HG02981 (cell line): ENCODE data around the gene FAM124A.

Experiments used
- ATAC-seq: cut with Tn5 transposase; IDR thresholded peaks from one replicate; pipeline ENCODE4 v1.9.1; 2021; ENCODE audit warnings: mild to moderate bottlenecking, moderate library complexity; ENCODE audit not compliant: unreplicated experiment

The FAM124A gene

DNA sequence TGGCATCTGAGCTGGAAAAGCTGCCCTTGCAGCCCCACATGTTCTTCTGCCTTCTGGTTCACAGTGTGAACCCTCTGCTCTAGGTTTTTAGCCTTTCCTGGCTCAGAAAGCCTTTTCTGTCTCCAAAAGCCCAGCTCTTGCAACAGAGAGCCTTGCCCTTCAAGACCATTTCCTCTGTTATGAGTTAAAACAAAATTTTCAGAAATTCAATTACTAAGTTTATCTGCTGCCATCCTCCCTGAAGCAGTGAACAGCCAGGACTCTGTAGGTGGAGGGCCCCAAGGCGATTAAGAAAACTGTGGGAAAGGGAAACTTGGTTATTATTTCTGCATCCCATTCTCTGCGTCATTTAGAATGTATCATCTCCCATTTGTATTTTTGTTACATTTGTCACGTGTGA is 18.8 kb downstream of the FAM124A start:
- ATAC-seq: no peak

DNA sequence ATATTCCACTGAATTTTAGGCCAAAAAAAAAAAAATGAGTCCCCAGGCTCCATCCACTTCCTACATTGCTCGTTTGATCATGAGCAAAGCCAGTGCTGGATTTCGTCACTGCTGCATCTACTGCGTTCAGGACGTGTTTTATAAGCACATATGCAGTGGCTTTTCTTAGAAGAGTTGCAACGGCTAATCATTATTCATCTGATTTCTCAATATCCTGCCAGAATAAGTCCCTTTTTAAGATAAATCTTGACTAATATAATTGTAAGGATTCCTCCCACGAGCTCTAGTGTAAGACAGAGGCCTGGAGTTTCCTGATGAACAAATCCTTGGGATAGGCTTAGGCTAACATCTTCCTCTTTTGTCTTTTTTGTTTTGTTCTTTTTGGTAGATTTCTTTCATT is 19.5 kb downstream of the FAM124A start:
- ATAC-seq: no peak

DNA sequence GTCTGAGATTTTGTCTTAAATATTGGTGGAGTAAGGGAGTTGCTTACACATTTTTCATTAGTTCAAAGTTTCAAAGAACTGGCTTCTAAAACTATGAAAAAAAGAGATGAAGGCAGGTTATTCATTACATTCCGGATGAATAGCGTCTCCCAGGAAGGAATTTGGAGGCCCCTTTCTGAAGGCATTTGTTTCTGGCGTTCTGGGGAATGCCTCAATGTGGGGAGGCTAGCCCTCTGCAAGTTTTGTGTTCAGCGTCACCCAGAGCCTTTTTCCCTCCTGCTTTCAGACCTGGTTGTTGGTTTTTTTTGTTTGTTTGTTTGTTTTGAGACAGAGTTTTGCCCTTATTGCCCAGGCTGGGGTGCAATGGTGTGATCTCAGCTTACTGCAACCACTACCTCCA is 21.0 kb downstream of the FAM124A start:
- ATAC-seq: no peak

DNA sequence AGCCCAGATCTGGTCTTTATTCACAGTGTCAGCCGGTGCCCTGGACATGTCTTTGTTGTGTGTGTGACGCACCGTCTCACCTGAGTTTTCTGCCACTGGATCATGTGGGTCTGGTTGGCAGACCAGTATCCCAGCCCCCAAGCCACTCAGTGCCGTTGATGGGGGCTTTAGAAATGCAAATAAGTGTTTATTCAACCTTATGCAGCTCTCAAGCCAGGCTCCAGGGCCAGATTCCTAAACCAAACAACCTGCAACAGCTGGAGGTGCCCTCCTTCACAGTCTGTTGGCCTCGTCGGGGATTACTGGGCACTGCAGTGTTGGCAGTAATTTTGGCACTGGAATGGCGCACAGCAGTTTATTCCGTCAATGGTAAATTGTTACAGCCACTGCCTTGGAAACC is 21.6 kb downstream of the FAM124A start:
- no peak for ATAC-seq

DNA sequence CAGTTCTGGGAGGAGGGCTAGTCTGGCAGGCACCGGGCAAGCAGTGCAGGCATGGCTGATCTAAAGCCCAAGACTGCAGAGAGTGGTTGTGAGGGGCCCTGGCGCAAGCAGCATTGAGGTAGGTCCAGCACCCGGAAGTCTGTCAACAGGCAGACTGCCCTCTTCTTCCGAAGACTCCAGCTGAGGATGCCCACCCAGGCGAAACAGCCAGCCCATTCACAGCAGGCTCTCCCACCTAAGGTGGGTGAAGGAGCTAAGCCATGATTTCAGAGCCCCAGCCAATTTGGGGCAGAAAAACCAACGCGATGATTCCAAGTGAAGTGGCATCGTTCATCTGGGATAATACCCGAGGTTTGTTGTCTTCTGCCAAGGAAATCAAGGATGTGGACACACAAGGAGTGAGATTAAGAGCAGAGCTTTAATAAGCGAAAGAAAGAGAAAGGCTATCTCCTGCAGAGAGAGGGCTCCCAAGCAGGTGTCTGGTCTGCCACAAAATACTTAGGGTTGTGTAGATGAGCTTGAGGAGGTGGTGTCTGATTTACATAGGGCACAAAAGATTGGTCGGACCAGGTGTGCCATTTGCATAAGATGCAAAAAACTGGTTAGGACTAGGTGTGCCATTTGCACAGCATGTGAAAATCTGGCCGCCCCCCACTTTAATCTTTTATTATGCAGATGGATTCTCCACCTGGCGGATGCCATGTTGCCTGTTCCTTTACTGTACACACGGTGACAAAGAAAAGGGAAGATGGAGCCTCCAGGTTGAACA is 22.6 kb downstream of the FAM124A start:
- no peak for ATAC-seq

DNA sequence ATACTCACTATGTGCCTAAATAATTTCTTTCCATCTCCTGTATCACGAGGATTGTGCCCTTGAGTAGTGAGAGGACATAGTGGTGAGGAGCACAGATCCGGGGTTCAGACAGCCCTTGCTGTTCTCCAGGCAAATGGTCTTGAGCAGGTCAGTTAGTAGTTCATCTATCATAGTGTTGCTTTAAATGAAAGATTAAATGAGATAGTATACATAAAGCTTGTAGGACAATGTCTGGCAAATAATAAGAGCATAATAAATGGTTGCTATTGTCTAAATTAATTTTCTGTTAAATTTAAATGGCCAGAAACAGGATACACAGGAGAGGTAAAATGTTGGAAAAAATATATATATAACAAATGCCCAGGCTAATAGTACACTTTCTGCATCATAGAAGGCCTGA is 23.4 kb downstream of the FAM124A start:
- ATAC-seq: no peak

DNA sequence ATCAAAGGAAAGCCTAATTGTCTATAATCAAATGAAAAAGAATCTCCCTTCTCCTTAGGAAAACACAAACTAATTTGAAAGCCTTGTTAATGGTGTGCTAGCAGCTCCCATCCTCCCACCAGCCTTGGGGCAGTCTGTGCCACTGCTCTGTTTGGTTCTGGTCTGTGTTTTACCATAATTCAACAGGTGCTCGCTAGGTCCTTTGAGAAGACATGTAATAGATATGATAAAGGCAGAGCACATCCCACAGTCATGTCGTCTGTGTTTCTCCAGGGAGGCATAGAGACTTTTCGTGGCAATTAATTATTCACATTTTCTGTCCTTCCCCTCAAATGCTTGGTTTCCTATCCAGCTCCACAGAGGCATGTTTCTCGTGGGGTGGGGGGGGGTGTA is 23.8 kb downstream of the FAM124A start:
- no peak for ATAC-seq

DNA sequence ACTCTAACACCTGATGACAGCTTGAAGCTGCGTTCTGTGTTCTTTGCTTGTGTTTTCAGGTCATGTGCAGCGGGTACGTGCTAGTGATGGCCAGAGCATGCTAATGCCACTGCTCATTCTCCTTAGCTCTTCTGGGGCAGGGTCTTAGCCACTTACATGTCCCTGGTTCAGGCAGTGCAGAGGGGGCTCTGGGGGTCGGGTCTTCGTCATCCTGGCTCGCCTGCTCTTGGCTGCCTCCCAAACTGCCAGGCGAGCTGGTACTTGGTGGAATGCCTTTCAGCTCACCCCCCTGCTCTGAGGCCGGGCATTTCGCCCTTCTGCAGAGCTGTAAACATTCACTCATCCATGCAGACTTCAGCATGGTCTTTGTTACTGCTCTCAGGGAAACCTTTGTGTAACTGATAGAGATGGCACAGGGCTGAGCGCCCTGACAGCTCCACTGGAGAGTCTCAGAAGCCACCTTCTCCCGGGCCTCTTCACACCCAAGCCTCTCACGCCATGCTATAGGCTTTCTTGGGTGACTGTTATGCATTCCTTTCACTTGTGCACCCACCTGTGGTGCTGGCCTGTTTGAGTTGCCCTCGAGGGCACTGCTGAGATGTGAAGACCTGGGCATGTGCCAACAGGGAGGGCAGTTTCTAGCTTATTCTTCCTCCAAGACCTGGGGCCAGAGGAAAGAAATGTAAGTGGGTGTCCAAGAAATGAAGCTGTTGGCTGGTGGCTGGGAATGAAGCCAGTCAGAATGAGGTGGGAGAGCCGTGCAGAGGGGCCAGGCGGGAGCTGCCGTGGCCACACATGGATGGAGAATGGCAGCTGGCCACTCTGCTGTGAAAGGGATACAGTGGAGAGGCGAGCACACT is 24.4 kb downstream of the FAM124A start:
- ATAC-seq: no peak

DNA sequence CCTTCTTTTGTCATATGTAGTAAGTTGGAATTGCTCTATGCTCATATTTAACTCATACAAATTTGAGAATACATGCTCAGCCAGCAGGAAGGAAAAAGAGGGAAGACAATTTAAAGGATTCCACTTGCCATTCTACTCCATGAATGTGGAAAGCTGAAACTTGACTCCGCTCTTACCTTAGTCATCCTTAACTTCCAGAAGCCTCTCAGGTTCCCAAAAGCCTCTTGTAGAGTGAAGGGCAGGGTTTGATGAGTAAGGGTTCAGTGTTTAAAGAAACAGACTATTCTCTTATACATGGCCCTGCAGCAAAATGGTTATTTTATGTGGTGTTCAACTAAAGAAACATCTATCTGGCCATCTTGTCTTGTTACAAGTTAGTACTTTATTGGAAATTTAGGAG is 27.1 kb downstream of the FAM124A start:
- ATAC-seq: no peak

DNA sequence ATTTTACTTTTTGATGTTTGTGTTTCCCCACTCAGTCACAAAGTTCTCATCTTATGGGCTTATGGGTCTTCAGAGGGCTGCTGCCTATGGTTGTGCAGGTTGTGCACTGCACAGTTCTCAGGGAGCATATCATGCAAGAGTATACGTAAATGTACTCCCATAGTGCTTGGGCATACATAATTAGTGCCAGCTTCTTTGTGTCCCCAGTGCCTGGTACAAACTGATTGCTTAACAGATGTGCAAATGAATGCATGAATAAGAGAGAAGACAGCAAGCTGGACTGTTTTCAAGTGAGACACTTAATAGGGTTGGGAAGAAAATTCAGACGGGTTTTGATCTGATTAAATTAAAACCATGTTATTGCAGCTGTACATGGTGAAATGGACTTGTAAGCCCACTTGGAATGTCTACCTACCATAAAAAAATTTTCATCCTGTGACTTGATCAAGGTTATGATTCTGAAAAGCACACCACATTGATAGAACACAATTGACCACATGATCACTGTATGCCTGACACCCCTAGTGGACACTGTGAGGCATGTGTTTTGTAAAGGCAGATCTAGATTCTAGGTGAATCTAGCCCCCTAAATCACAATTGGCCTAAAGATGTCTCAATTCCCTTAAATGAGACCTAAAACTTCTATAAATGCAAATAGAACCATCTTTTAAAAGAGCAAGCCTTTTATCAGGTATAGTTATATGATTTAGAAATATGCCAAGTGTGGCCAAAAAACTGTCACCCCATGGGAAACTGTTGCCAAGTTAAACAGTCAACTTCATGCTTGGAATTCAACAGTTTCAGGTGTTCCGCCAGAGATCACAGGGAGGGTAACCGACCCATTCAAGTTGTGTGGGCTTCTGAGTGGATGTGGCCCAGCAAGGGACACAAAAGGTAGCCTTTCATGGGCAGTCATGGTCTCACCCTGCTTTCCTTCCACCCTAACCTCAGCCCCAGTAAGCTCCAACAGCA is 27.9 kb downstream of the FAM124A start:
- ATAC-seq: no peak

DNA sequence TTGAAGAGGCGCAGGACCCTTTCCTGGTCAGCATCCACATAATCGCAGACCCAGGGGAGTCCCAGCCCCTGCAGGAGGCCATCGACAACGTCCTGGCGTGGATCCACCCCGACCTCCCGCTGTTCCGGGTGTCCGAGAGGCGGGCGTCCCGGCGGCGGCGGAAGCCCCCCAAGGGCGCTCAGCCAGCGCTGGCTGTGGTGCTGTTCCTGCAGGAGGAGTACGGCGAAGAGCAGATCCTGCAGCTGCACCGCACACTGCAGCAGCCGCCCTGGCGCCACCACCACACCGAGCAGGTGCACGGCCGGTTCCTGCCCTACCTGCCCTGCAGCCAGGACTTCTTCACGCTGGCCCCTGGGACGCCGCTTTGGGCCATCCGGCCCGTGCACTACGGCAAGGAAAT is 29.3 kb downstream of the FAM124A start:
- no peak for ATAC-seq

DNA sequence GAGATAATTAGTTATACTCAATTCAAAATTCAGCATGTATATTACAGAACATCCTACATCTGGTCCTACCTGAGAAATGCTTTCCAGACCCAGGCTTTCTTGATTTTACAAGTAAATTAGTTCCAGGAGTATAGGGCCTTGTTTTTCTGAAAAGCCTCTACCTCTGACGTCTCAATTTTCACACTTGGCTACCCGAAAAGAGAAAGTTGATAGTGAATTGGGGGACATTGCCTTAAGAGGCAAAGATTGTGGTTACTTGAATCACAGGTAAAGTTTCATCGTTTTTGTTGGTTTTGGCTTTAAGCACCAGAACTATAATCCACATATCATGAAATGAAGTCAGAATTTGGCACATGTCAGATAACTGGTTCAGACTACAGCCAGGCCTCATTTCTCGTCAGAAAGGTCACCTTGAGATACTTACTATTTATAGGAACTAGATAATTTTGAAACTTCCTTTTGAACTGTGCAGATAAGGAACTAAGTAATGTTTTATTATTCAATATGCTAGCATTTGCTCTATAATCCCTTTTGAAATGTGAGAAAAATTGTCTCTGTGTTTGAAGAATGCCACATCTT is 30.8 kb downstream of the FAM124A start:
- ATAC-seq: no peak

DNA sequence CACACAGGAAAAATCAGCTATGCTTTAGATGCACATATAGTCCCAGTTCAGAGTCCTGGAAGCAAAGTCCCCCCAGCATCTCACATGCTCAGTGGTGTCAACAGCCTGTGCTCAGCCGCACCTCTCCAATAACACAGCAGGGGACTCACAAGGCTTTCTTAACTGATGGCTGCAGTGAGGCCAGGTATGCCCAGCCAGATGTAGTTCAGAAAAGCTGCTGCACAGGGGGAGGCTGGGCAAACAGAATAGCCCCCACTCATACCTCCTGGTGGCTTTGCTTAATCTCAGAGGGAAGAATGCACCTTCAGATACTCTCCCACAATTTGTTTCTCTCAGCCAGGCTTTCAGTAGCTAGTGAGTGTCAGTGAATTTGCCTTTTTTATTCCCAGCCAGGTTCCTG is 33.4 kb downstream of the FAM124A start:
- ATAC-seq: no peak

DNA sequence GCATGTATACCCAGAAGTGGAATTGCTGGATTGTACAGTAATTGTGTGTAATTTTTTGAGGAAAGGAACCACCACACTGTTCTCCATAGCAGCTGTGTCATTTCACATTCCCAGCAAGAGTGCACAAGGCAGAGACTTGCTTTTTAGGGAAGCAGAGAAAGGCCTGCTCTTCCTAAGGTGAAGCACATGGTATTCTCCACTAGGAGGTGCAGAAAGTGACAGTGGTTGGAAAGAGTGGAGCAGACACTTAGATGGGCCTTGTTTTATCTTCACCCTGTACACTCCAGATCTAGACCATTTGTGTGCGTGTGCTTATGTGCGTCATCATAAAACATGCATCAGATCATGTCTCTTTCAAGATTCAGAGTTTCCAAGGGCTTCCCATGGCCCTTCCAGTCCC is 35.0 kb downstream of the FAM124A start:
- ATAC-seq: no peak

DNA sequence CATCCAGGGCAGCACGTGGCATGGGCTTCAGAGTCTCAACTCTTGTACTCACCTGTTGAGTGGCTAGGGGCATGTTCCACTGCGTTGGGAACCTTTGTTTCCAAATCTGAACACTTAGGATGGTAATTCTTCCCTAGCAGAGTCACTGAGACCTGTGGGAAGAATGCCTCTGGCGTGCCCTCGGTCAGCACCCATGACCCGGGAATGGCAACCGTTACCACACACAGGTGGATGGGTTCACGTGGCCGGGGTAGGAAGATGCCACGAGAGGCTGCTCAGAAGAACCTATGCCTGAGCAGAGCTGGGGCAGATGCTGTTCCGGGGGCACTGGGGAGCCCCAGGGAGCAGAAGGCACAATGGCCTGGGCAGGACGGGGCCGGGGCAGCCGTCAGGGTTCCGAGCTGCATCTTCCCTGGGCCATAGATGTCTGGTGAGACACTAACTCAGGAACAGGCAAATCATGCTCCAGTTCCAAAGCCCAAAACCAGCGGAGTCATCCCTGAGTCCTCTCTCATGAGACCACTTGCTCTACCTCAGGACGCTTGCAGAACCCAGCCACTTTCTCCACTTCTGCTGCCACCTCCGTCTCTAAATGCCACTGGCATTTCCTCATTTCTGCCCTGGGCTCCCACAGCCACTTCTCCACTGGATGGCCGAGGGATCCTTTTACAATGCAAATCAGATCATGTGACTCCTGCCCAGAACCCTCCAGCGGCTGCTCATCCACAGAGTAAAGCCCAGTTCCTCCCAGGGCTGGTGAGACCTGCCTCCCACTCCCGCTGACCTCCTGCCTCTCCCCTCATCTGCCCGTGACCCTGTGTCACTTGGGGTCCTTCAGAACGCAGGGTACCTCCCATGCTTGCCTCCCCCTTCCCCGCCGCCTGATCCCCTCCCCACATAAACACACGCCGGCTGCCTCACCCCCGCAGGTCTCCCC is 36.7 kb downstream of the FAM124A start:
- ATAC-seq: no peak

DNA sequence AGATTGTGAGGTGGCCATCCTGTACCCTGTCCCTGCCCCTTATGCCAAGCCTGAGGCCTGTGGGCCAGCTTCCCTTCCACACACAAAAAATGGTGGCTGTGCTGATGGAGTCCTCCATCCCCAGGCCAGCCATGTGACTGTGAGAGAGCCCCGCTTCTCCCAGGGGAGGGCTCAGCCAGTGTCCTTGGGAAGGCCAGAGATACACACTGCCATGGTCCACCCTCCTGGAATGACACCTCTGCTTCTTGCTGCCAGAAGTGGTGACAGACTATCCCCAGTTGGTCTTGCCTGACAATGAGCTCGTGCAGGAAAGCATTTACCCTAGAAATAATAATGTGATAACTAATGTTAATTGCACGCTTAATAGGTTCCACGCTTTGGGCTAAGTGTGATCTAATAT is 38.0 kb downstream of the FAM124A start:
- no peak for ATAC-seq

DNA sequence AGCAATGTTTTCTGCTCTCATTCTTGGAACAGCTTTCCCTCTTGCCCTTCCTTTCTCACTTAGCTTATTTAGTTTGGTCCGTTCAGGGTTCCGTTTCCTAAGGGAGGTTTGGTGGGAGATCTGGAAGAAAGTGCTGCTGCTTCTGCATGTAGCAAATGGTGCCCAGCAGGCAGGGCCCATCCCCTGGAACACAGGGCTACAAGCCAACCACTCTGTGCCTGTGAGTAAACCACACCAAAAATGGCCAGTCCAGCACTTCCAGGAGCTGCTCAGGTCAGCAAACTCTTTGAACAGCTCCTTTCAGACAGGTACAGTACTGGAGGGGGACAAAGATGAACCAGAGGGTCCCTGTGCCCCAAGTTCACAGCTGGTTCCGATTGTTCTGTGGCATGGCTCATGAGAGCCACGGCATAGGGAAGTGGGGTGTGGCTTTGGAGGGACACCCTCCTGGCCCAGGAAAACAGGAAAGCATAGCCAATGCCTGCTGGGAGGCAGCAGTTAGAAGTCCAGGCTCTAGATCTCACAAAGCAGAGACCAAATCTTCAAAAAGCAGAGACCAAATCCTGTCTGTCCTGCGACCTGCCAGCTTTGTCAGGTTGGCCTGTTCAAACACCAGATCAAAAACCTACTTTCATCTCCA is 39.5 kb downstream of the FAM124A start:
- no peak for ATAC-seq

DNA sequence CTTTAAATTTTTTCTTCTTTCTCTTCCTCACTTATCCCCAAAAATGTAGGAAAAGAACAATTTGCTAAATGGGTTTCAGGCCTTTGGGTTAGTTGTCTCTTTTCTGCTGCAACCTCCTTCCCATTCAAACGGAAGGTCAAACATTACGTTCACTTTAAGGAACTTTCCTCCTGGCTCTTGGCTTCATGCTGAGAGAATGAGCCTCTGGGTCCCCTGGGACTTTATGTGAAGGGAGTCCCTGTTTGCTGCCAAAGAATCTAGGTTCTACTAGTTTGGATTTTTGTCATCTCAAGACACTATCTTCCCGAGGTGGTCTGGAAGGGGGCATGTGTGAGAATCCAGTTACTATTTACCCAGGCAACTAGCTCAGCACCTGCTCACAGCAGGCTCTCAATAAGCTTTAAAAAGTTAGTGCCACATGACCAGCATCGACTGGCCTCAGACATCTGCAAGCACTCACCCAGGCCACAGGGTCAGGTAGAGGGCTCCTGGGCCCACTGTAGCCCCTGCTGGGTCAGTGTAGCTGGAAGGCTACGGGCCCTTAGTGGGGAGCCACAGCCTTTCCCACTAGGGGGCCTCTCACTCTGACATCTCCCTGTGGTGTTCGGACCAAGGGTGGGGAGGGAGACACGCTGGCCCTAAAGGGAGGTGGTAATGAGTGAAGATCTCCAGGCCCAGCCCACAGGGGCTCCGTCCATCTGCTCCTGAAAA is 40.5 kb downstream of the FAM124A start:
- ATAC-seq: no peak

DNA sequence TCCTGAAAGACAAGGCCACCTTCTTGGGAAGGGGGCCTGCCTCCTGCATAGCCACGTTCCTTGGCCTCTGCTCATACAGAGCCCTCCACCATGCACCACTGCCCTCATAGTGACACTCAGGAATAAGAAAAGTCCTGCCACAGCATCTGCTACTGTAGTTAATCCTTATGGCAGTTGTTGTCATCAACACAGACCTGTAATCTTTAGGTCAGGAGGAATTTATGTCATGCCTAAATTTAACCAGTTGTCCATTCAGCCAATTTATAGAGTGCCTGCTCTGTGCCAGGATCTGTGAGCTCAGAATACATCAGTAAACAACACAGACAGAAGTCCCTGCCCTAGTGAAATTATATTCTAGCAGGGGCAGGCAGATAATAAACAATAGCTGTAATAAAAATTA is 44.4 kb downstream of the FAM124A start:
- ATAC-seq: no peak
